Hepatocyte (in vitro differentiated cells): ENCODE data around the gene TAP1.

ENCODE experiments used
- CTCF ChIP-seq: fragments of 200-600 bp; sonication (generic); IDR thresholded peaks from 2 replicates; pipeline ENCODE4 v1.5.1; 2016; ENCODE audit warnings: antibody characterized with exemption, mild to moderate bottlenecking; ENCODE audit not compliant: poor library complexity
- EZH2 ChIP-seq: fragments of 200-600 bp; sonication (generic); IDR thresholded peaks from 2 replicates; pipeline ENCODE4 v1.6.1; 2016; ENCODE audit warnings: antibody characterized with exemption, mild to moderate bottlenecking, borderline replicate concordance

GRCh38 chr6:32888576-32888975 lies 35.1 kb upstream of the TAP1 start:
- TF ChIP-seq CTCF: no peak
- TF ChIP-seq EZH2: no peak
